ENCODE data around the gene CACNA1D.

CACNA1D gene

GRCh38 chr3:53826048-53826447, 331.6 kb downstream of the CACNA1D start:
- H3K27ac ChIP-seq: no peak overlapping the region
- DNase-seq (ENCODE audit: low read depth, low spot score): no peak

DNA sequence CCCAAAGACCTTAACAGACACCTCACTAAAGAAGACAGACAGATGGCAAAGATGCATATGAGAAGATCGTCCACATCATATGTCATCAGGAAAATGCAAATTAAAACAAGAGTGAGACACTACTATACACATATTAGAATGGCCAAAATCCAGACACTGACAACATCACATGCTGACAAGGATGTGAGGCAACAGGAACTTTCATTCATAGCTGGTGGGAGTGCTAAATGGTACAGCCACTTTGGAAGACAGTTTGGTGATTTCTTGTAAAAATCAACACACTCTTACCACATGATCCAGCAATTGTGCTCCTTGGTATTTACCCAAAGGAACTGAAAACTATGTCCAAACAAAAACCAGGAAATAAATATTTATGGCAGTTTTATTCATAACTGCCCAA, 334.2 kb downstream of the CACNA1D start:
- DNase-seq (ENCODE audit: low read depth, low spot score): no peak
- H3K27ac ChIP-seq: no peak overlapping the region

- H3K27ac ChIP-seq: no peak overlapping the region
- no peak for DNase-seq (ENCODE audit: low read depth, low spot score)
Observed at GRCh38 chr3:53829605-53830004, 335.2 kb downstream of the CACNA1D start.

DNA sequence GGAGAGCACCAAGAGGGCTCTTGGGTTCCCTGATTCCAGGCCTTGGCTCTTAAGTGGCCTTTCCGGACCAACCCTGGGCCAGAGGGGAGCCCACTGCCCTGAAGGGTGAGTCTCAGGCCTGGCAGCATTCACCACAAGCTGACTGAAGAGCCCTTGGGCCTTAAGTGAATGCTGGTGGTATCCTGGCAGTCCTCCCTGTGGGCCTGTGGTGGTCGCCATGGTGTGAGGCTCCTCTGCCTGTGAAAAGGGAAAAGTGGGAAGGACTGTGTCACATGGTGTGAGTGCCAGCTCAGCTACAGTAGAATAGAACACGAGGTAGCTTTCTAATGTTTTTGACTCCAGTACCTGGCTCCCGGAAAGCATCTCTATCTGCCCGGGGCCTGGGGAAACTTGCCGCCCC, 336.5 kb downstream of the CACNA1D start:
- no peak overlapping the region for H3K27ac ChIP-seq
- DNase-seq (ENCODE audit: low read depth, low spot score): no peak

DNA sequence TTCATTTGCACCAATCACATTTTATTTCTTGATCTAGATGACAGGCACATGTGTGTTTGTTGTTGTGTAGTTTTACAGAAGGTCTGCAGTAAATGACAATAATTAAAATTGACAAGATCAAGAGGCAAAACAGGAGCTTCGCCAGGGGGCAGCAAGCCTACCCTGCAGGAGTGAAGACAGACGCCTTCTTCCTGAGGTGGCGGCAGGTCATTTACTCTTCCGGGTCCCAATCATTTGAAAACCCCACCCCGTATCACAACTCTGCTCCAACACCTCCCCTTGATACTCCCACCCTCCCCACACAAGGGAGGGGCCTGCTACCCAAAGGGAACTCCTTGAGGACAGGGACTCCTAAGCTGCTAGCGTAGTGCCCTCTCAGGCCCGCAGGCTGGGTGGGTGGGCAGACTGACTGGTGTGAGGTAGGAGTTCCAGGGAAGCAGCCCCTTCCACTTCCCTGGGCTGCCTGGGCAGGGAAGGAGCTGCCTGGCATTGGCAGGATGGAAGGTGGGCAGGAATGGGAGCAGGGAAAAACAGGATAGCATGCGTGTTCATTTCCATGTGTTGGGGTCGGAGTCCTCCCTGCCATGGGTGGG, 338.7 kb downstream of the CACNA1D start:
- H3K27ac ChIP-seq: no peak overlapping the region
- DNase-seq (ENCODE audit: low read depth, low spot score): no peak

- no peak for DNase-seq (ENCODE audit: low read depth, low spot score)
- no peak overlapping the region for H3K27ac ChIP-seq
Observed at GRCh38 chr3:53833700-53834099, 339.3 kb downstream of the CACNA1D start.

DNA sequence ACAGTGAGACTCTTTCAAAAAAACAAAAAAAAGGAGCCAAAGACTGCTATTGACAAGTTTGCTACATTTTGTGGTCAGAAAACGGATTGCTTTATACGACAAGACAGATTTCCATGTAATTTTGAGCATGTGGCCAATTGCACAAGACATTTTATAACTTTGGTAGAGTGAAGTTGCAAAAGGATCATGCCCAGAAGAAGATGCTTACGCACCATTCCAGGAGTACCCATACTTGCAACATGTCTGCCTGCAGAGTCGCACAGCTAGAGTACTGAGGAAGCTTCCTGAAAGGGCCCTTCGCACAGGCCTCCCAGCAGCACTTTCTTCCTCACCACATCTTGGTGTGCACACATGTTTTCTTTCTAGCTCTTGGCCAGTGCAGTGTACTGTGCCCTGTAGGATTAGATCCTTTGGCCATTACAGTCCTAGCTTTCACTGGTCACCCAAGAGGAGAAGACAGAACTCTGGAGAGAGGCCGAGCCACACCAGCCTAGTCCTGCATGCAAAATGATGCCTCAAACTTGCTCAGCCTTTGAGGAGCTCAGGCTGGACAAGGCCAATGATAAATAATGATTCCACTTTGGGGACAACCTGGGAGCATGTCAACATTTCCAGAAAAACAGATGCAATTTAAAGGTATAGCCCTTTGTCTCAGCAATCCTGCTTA, 340.2 kb downstream of the CACNA1D start:
- H3K27ac ChIP-seq: no peak overlapping the region

GRCh38 chr3:53835257-53835656, 340.8 kb downstream of the CACNA1D start:
- DNase-seq (ENCODE audit: low read depth, low spot score): no peak
- no peak overlapping the region for H3K27ac ChIP-seq

More for the DNA sequence above, 340.2 kb downstream of the CACNA1D start:
- no peak for DNase-seq (ENCODE audit: low read depth, low spot score)

DNA sequence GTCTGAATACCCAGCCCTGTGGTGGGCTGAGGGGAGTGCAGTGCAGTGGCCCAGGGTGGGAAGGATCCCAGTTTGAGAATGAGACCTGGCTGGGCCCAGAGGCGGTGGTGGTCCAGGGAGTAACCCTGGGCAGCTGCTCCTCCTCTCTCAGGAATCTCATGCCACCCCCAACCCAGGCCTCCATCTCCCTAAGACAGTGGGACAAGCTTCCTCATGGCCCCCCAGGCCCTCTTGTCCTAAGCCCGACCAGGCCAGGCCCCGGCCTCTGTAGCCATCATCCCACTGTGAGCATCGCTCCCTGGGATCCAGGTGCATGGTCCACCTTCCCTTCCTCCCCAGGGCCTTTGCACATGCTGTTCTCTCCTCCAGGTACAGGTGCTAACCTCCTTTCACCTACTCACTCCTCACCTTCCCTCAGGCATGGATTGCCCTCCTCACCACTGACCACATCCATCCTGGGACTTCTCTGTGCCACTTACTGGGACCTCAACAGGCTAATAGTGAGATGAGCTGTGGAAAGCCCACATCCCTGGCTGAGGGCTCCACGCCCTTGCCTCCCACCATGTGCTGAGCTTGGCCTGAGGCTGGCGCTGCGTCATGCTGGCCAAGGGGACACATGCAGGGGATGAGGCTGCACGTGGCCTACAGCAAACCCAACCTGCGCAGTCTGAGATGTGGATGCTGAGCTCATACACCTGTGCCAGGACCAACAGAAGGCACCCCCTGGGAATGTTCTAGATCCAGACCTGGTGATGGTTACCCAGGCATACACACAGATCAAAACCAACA, 341.9 kb downstream of the CACNA1D start:
- DNase-seq (ENCODE audit: low read depth, low spot score): no peak
- H3K27ac ChIP-seq: no peak overlapping the region

GRCh38 chr3:53837331-53837730, 342.9 kb downstream of the CACNA1D start:
- no peak for DNase-seq (ENCODE audit: low read depth, low spot score)
- no peak overlapping the region for H3K27ac ChIP-seq

- H3K27ac ChIP-seq: no peak overlapping the region
- DNase-seq (ENCODE audit: low read depth, low spot score): no peak
Observed at GRCh38 chr3:53841296-53841695, 346.9 kb downstream of the CACNA1D start.

- no peak overlapping the region for H3K27ac ChIP-seq
- peak; percentile 20 for DNase-seq (ENCODE audit: low read depth, low spot score)
Observed at GRCh38 chr3:53842436-53843194, 348.2 kb downstream of the CACNA1D start.

GRCh38 chr3:53843195-53844177, 349.1 kb downstream of the CACNA1D start:
- no peak overlapping the region for H3K27ac ChIP-seq

DNA sequence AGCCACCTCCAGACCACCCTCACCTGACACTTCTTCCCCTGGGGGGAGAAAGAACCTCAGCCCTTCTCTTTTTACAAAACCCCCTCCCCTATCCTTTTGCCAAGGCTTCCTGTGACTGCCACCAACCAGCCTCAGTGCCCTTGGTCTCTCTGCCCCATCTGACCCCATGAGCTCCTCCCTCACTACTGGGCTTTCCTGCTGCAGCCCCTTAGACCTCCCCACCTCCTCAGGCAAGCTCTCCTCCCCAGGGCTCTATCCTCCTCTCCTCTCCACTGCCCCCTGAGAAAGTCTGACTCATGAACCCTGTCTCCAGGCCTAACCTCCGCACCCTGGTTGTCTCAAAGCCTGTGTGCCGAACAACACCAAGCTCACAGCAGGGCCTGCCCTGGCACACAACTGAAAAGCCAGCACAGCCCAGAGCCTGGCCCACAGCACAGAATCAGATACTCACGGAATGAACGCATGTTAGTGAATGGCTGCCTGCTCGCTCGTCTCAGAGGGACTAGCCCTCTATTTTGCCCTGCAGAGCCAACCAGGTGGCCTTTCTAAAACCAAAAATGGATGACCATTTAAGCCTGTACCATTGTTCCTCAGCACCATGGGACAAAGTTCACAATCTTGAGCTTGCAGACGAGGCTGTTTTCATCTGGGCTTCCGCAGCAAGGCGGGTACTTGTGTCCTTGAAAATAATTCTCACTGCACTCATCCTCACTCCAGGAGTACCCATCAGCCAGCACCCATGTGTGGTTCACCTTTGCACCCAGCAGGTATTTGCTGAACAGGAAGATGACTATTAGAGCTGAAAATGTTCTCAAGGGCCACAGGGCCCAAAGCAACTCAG, 350.1 kb downstream of the CACNA1D start:
- H3K27ac ChIP-seq: no peak overlapping the region
- no peak for DNase-seq (ENCODE audit: low read depth, low spot score)

More at GRCh38 chr3:53843195-53844177, 349.1 kb downstream of the CACNA1D start:
- no peak for DNase-seq (ENCODE audit: low read depth, low spot score)

GRCh38 chr3:53845103-53845880, 350.9 kb downstream of the CACNA1D start:
- no peak overlapping the region for H3K27ac ChIP-seq
- DNase-seq (ENCODE audit: low read depth, low spot score): no peak

GRCh38 chr3:53845881-53846133, 351.4 kb downstream of the CACNA1D start:
- no peak for DNase-seq (ENCODE audit: low read depth, low spot score)
- H3K27ac ChIP-seq: no peak overlapping the region

DNA sequence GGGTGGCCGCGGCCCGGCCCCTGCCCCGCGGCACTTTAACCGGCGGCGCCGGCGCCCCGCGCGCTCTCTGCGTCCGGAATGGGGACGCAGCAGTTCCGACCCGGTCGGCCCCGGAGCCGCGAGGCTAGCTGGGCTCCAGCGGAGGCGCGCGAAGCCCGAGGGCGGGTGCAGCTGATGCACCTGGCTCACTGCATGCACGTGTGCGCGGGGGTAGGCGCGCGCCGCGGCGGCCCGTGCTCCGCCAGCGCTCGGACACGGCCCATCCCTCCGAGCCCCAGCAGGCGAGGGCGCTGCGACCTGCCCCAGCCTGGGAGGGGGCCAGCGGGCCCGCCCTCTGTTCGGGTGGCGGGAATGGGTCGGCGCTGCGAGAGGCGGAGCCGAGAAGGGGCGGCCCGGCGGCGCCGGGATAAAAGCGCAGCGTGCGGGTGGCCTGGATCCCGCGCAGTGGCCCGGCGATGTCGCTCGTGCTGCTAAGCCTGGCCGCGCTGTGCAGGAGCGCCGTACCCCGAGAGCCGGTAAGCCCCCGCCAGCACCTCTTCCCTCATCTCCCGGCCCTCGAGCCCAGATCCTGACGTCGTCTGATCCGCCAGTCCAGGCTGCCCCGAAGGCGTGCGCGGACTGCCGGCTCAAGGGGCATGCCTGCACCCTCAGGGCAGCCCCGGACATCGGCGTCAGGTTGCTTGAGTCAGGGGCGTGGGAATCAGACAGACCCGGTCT, 351.9 kb downstream of the CACNA1D start, which contains the start of the genes CHDH and IL17RB:
CHDH (minus strand) TSS at position 286 of the 717 bp plus-strand sequence. CDS start 22,411 bp downstream, outside the sequence.
IL17RB (plus strand) TSS at position 435 of the 717 bp plus-strand sequence; CDS start at position 456, 21 bp downstream.
- DNase-seq (ENCODE audit: low read depth, low spot score): no peak
- no peak within 1 kb of the TSS for H3K27ac ChIP-seq
